Hindlimb muscle (tissue), 1 donor: ENCODE results near the gene OBSL1. TPM values are rescaled to one million over a fixed set of nuclear protein-coding genes. Genes with fewer than 3 reads are reported as not detected.

Source experiments
- DNase-seq: peaks from one replicate; pipeline ENCODE4 v3.0.0-alpha.2; 2013
- polyA plus RNA-seq: library from polyadenylated mRNA; unstranded; fragments of 120-200 nt; gene quantifications from one replicate; pipeline ENCODE4 v1.2.1, GENCODE V29; 2013; ENCODE audit not compliant: insufficient read length

OBSL1 gene
- polyA plus RNA-seq = 183 TPM

DNA sequence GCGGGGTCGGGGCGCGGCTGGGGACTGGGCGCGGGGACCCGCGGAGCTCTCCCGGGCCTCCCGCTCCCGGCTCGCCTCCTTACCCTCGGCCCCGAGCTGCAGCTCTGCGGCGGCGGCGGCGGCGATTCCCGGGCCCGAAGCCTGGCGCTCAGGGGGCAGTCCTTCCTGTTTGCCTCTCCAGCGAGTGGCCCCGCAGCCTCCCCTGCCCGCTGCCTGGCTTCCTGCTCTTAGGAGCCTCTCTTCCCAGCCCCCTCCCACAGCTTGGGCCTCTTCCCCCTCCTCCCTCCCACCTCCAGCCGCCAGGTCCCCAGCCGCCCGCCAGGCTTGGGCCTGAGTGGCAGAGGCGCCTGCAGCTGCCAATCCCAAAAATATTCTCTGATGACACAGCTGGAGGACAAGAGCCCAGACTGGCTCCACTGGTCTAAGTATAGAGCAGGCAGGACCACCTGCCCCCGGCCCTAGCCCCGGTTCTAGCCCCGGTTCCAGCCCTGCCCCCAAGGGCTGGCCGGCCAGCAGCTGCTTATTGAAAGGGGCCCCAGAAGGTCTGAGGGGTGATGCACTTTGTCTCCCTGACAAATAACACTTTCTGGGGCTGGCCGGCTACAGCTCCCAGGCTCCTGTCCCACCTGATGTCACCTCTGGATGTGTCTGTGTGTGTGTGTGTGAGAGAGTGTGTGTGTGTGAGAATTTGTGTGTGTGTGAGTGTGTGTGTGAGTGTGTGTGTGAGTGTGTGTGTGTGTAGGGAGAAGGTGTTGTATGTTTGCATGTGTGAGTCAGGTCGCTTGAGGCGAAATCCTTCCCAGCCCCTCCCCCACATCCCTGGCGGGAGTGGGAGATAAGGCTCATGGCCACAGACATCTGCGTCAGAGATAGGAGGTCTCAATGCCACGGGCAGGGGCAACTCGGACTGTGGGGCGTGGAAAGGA, at the start of gene OBSL1:
Gene OBSL1, minus strand, starts transcription at position 229 of the 926 bp plus-strand sequence. CDS start 307 bp downstream, outside the sequence.
- peak; percentile 75 for DNase-seq

- DNase-seq = no peak
These were observed 49.2 kb upstream of the OBSL1 start for GRCh38 chr2:219620546-219620945.

GRCh38 chr2:219619235-219619634, 47.9 kb upstream of the OBSL1 start:
- no peak for DNase-seq

DNA sequence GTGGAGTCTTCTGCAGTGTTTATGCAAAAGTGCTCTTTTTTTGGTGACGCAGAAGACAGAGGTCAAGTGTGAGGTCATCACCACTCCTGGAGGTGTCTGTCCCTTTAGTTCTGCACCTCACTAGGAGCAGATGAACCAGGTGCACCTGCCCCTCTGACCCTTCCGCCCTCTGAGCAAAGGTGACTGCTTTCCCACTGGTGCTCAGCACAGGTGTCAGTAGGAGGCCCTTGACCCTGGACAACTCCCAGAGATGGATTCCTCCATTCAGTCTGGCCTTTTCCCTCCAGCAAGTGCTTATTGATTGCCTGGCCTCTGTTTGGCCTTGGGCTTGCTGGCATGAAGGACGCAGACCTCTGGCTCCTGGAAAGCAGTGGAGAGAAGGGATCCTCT, 47.4 kb upstream of the OBSL1 start:
- no peak for DNase-seq

- DNase-seq = no peak
These were observed 45.2 kb upstream of the OBSL1 start for GRCh38 chr2:219616550-219616949.

DNA sequence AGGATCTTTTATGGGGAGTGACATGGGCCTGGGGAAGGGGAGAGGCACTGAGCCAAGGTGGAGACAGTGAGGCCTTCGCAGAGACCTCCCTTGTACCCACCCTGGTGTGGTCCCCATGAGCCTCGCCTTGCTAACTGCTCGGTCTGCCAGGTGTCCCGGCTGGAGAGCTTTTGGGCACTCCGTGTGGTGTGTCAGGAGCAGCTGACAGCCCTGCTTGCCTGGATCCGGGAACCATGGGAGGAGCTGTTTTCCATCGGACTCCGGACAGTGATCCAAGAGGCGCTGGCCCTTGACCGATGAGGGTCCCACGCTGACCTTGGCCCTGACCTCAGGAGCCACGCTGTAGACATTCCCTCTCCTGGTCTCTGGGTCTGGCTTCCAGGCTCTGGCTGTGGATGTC, 44.6 kb upstream of the OBSL1 start:
- no peak for DNase-seq

DNA sequence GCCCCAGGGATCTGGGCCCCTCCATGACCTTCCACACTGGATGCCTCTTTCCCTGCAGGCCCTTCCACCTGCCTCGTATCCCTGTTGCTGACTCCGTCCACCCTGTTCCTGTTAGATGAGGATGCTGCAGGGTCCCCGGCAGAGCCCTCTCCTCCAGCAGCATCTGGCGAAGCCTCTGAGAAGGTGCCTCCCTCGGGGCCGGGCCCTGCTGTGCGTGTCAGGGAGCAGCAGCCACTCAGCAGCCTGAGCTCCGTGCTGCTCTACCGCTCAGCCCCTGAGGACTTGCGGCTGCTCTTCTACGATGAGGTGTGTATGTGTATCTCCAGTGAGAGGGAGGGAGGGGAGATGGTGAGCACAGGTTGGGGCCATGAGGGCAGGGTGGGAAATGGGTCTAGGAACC, 43.7 kb upstream of the OBSL1 start:
- DNase-seq = no peak

- DNase-seq = no peak
These were observed 42.9 kb upstream of the OBSL1 start for GRCh38 chr2:219614076-219614860.

DNA sequence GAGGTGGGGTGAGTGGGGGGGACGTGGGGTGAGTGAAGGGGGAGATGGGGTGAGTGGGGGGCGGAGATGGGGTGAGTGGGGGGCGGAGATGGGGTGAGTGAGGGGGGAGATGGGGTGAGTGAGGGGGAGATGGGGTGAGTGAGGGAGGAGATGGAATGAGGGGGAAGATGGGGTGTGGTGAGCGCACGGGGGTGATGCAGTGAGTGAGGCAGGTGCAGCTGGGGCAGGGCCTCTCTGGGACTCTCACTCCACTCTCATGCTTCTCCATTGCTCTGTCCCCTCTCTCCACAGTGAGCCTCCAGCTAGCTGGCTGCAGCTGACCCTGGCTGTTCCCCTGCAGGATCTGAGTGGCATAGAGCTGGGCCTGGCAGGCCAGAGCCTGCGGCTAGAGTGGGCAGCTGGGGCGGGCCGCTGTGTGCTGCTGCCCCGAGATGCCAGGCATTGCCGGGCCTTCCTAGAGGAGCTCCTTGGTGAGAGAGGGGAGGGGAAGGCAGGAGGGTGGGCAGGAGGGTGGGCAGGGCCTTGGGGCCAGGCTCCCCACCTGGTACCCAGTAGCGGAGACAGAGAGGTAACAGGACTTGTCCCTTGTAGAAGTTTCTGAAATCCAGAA, 42.2 kb upstream of the OBSL1 start:
- no peak for DNase-seq

DNA sequence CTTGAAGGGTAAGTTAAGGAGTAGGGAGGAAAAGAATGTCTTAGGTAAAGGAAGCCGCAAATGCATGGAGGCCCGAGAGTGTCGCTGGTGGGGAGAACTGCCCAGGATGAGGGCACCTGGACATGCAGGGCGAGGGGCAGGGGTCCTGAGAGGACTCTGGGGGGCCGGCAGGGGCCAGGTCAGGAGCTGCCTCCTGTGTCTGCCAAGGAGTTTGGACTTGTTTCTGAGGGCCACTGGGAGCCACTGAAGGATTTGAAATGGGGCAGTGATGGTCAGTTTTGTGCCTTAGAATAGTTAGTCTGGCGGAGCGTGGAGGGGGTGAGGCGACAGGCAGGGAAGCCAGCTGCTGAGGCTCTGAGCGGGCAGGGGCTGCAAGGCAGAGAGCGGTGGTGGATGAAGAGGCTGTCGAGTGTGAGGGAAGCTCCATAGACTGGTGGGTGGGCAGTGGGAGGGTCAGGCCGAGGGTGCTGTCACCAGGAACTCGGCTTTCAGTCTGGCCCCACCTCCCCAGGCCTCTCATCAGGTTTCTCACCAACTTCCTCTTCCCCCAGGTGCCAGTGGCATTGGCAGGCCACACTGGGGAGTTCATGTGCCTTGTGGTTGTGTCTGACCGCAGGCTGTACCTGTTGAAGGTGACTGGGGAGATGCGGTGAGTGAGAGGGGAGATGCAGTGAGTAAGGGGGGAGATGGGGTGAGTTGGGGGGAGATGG, 41.4 kb upstream of the OBSL1 start:
- DNase-seq = no peak

GRCh38 chr2:219611866-219612576, 40.7 kb upstream of the OBSL1 start:
- DNase-seq = no peak

DNA sequence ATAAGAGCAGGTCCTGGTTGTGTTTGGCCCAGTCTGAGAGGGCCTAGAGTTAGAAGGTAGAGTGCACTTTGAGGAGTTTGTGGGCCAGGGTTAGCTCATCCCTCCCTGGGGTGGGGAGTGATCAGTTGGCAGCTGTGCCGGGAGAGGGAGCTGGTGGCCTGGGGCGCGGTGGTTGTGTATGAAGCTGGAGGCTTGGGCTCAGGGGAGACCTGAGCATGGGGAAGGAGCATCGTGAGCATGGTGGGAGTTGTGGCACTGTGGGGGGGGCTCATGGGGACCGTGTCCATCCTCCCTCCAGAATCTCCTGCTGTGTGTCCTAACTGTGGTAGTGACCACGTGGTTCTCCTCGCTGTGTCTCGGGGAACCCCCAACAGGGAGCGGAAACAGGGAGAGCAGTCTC, 40.0 kb upstream of the OBSL1 start:
- DNase-seq = no peak

GRCh38 chr2:219609149-219609750, 37.9 kb upstream of the OBSL1 start:
- no peak for DNase-seq

GRCh38 chr2:219608399-219608964, 37.1 kb upstream of the OBSL1 start:
- DNase-seq = no peak

GRCh38 chr2:219607931-219608330, 36.6 kb upstream of the OBSL1 start:
- DNase-seq = no peak

- no peak for DNase-seq
These were observed 34.2 kb upstream of the OBSL1 start for GRCh38 chr2:219605607-219605954.

DNA sequence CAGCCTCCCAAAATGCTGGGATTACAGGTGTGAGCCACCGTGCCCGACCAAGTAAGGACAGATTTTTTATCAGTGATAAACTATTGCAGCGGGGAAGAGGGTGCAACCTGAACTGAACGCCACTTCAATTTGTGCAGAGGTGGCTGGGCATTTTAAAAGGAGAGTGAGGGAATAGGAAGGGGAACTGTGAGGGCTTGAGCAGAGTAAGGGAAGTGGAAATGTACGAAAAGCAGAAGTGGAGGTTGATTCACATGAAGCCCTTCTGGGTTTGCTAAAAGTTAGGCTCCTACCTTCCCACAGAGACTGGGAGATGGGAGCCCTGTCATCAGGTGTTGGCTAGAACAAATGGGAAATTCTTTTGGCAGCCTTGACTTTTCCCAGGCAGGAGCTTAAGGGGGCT, 32.4 kb upstream of the OBSL1 start:
- no peak for DNase-seq

GRCh38 chr2:219598308-219599078, 27.2 kb upstream of the OBSL1 start:
- no peak for DNase-seq

DNA sequence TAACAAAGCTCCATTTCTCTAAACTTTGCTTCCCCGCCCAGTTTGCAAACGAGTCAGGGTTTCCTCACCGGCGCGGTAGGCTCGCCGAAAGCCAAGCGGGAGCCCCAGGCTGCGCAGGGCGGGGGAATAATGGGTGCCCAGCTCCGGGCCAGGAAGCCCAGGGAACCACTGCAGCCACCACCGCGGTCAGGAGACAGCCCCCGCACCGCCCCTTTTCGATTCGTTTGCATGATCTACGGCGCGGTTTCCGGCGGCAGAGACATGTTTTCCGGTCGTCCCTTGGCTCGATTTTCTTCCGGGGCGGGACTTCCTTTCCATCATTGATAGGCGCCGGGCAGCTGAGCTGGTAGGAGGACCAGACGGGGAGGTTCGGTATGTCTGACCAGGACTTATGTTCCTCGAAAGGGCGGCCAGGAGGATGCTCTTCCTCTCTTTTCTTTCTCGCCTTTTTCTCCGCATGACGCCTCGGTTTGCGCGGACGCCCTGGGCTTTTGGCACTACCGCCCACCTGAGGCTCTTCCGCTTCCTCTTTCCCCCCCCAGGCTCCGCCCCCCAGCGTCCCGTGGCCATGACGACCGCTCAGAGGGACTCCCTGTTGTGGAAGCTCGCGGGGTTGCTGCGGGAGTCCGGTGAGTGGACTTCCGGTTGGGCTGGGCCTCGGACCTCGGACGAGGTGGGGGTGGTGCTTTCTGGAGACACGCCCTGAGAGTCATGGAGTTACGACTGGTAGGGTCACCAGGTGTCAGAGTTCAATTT, 26.4 kb upstream of the OBSL1 start, which contains the start of gene STK11IP:
Gene STK11IP, plus strand, starts transcription at position 306 of the 756 bp plus-strand sequence. Its CDS starts 263 bp downstream, at position 569.
- peak; percentile 97 for DNase-seq
